Measurements from ENCODE around the gene PUM2. TPM values are rescaled to one million over a fixed set of nuclear protein-coding genes. Genes with fewer than 3 reads are reported as not detected.

Gene PUM2
- total and polyA plus RNA-seq, 2 of the 13 experiments (the other 11 are each of a cell fraction or from before 2014, with no cell fraction given): 69.6 to 69.8 TPM

DNA sequence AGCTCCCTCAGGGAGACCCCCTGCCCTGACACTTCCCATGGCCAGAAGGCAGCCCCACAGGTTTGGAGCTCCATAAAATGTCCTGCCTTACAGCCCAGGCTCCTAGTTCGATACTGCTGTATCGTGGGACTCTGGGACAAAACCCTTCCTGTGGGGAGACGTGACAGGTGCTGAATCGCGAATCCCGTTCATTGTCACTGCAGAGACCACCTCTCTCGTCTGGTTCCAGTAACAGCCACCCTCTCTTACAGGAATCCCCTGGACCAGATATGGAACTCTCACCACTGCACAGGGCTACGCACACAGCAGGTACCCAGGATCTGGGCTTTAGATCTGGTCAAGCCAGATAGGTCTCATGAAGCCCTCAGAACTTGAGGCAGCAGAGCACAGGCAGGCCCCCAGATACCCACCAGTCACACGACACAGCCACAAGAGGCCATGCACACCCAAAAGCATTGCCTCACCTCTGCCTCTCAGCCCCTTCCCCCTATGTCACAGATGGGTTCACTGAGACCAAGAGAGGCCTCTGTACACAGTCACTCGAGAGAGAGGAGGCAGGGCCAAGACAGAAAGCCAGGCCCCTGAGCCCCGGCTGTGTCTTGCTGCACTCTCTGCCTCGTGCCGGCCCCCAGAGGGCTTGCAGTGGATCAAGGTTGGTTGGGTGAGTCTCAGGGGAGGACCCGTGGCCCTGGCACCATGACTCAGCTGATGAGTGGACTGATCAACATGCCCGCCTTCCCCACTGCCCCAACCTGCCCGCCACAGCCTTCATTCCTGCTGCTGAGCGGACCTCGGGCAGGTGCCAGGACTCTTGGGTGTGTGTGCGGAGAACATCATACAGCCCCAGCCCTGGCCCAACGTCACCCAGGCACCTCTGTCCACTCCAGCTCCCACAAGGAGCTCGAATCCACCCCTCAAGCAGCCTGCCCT lies 133.3 kb downstream of the PUM2 start:
- POLR2A ChIA-PET: interaction anchor here (1.3 to 1.7 kb wide), 3 partner anchors 8 to 10 kb away, joined by 7 to 11 read pairs (median 9); partner anchors contain the start of gene SDC1
- H3K27me3 ChIP-seq (ENCODE audit: control insufficient read depth in 1 of 2, insufficient read depth in 2 of 2, low read length in 2 of 2): no peaks in the 10 kb centered on the region
- intact Hi-C loops (cut with micrococcal nuclease; ENCODE audit: unreplicated experiment) (no loop called here), in situ Hi-C loops (cut with HindIII; ENCODE audit: extremely low pct_ligation_motif_present, low pct_unique_long_range_greater_than_20kb) (no loop called here)
- no peak overlapping the region for H3K9ac ChIP-seq (ENCODE audit: insufficient read depth, low read depth, low read length)
- peaks cover 77% of the 10 kb centered on the region for H3K79me2 ChIP-seq (ENCODE audit: insufficient read depth, low read length)
- H3K9me3 ChIP-seq (ENCODE audit: low read length): no peaks in the 10 kb centered on the region
- CTCF ChIA-PET (ENCODE audit: low intra/inter-chr PET ratio, low total read pairs): no interaction called here
- 84% methylated on average over 17 of the region's 21 CpGs for WGBS (ENCODE audit: low lambda C conversion rate)
- peak overlapping the region; percentile 83 for H3K27ac ChIP-seq (ENCODE audit: extremely low read length, insufficient read depth, low read length)
- H2AFZ ChIP-seq (ENCODE audit: low read length): no peak overlapping the region
- H3K4me3 ChIP-seq (replicated peaks in 1 of 3; ENCODE audit: insufficient read depth in 1 of 3, low read depth in 2 of 3, low read length in 3 of 3): no peak overlapping the region
- no TSS peak for BruUV-seq (replicated peaks)
- DNase-seq (ENCODE audit: low spot score) (no peak), ATAC-seq (no peak), FAIRE-seq (no peak)
- peaks cover 0 to 2% of the 10 kb centered on the region in 2 experiments; a peak in 2 of 5 replicates for H3K36me3 ChIP-seq (replicated peaks in 1 of 2; ENCODE audit: control insufficient read depth in 1 of 2, insufficient read depth in 2 of 2, low read length in 2 of 2)
- no peaks in the 10 kb centered on the region for H4K20me1 ChIP-seq (ENCODE audit: insufficient read depth, low read length)
- peaks cover 100% of the 10 kb centered on the region for H3K4me1 ChIP-seq (ENCODE audit: insufficient read depth, low read length)
- no peak overlapping the region for H3K4me2 ChIP-seq (ENCODE audit: low read depth, low read length)
- TF ChIP-seq, protein P1, sequence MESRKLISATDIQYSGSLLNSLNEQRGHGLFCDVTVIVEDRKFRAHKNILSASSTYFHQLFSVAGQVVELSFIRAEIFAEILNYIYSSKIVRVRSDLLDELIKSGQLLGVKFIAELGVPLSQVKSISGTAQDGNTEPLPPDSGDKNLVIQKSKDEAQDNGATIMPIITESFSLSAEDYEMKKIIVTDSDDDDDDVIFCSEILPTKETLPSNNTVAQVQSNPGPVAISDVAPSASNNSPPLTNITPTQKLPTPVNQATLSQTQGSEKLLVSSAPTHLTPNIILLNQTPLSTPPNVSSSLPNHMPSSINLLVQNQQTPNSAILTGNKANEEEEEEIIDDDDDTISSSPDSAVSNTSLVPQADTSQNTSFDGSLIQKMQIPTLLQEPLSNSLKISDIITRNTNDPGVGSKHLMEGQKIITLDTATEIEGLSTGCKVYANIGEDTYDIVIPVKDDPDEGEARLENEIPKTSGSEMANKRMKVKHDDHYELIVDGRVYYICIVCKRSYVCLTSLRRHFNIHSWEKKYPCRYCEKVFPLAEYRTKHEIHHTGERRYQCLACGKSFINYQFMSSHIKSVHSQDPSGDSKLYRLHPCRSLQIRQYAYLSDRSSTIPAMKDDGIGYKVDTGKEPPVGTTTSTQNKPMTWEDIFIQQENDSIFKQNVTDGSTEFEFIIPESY (CRISPR knock-in tag; IDR thresholded peaks at IDR 0.05): peak; percentile 63
- 0 out of 2 replicates have a peak, but pooled peaks have one; percentile 12 for TF ChIP-seq ZC3H13 (CRISPR knock-in tag; IDR thresholded peaks at IDR 0.05)
- no peak for TF ChIP-seq KAT7 (CRISPR knock-in tag; IDR thresholded peaks at IDR 0.05; ENCODE audit: borderline replicate concordance)
- TF ChIP-seq AKAP8 (CRISPR knock-in tag; IDR thresholded peaks at IDR 0.05): peak; percentile 90
- 0 out of 2 replicates have a peak, but pooled peaks have one; percentile 19 for TF ChIP-seq FOXC1 (CRISPR knock-in tag; IDR thresholded peaks at IDR 0.05; ENCODE audit: borderline replicate concordance)
- no peak for TF ChIP-seq ZBTB3 (CRISPR knock-in tag; IDR thresholded peaks at IDR 0.05; ENCODE audit: borderline replicate concordance, low read depth)
- 0 out of 2 replicates have a peak, but pooled peaks have one; percentile 8 for TF ChIP-seq ZMYM4 (CRISPR knock-in tag; IDR thresholded peaks at IDR 0.05)
- peak; percentile 93 for TF ChIP-seq HNRNPL (IDR thresholded peaks at IDR 0.05; ENCODE audit: low read depth, low read length)
- TF ChIP-seq ZNF224 (CRISPR knock-in tag; IDR thresholded peaks at IDR 0.05): no peak
- no peak for TF ChIP-seq ZNF296 (CRISPR knock-in tag; conservative IDR thresholded peaks at IDR 0.05)
- TF ChIP-seq ZNF30 (CRISPR knock-in tag; IDR thresholded peaks at IDR 0.05): 0 out of 2 replicates have a peak, but pooled peaks have one; percentile 71
- TF ChIP-seq, protein P2, sequence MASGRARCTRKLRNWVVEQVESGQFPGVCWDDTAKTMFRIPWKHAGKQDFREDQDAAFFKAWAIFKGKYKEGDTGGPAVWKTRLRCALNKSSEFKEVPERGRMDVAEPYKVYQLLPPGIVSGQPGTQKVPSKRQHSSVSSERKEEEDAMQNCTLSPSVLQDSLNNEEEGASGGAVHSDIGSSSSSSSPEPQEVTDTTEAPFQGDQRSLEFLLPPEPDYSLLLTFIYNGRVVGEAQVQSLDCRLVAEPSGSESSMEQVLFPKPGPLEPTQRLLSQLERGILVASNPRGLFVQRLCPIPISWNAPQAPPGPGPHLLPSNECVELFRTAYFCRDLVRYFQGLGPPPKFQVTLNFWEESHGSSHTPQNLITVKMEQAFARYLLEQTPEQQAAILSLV (CRISPR knock-in tag; IDR thresholded peaks at IDR 0.05; ENCODE audit: borderline replicate concordance): 0 out of 2 replicates have a peak, but pooled peaks have one; percentile 15
- TF ChIP-seq AGO2 (optimal IDR thresholded peaks at IDR 0.05; ENCODE audit: low read depth, low read length): peak; percentile 68
- TF ChIP-seq, protein P3, sequence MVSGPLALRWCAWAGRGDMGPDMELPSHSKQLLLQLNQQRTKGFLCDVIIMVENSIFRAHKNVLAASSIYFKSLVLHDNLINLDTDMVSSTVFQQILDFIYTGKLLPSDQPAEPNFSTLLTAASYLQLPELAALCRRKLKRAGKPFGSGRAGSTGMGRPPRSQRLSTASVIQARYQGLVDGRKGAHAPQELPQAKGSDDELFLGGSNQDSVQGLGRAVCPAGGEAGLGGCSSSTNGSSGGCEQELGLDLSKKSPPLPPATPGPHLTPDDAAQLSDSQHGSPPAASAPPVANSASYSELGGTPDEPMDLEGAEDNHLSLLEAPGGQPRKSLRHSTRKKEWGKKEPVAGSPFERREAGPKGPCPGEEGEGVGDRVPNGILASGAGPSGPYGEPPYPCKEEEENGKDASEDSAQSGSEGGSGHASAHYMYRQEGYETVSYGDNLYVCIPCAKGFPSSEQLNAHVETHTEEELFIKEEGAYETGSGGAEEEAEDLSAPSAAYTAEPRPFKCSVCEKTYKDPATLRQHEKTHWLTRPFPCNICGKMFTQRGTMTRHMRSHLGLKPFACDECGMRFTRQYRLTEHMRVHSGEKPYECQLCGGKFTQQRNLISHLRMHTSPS (CRISPR knock-in tag; IDR thresholded peaks at IDR 0.05; ENCODE audit: low read depth): peak; percentile 89
- TF ChIP-seq, protein P4, sequence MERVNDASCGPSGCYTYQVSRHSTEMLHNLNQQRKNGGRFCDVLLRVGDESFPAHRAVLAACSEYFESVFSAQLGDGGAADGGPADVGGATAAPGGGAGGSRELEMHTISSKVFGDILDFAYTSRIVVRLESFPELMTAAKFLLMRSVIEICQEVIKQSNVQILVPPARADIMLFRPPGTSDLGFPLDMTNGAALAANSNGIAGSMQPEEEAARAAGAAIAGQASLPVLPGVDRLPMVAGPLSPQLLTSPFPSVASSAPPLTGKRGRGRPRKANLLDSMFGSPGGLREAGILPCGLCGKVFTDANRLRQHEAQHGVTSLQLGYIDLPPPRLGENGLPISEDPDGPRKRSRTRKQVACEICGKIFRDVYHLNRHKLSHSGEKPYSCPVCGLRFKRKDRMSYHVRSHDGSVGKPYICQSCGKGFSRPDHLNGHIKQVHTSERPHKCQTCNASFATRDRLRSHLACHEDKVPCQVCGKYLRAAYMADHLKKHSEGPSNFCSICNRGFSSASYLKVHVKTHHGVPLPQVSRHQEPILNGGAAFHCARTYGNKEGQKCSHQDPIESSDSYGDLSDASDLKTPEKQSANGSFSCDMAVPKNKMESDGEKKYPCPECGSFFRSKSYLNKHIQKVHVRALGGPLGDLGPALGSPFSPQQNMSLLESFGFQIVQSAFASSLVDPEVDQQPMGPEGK (CRISPR knock-in tag; IDR thresholded peaks at IDR 0.05): no peak
- TF ChIP-seq KDM2A (CRISPR knock-in tag; IDR thresholded peaks at IDR 0.05; ENCODE audit: borderline replicate concordance, low read depth): peak; percentile 15; the same call in 1 of the 2 replicates
